Measurements from ENCODE around the gene CLEC19A.

The CLEC19A gene

DNA sequence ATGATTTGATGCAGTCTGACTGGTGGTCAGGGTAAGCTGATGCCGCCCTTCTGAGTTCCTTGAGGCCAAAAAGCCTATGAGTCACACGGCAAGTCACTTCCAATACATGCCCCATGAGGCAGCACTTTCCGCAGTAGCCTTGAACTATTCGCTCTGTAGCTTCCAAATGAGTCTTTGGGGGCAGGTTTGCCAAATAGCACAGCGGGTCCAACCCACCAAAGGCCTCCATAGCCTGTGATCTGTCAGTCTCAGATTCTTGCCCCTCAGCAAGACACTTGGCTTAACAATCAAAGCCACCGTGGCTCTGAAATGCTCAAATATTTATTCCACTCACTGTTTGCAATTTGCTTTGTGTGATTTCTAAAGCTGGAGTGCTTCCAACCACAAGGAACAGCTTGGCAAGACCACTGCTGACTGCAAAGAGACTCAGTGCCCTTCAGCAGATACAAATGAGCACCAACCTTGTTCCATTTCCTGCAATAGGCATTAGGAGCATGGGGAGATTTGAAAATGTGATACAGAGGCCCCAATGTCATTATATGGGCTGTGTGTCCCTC, 45.4 kb downstream of the CLEC19A start:
- TF ChIP-seq, protein P1, sequence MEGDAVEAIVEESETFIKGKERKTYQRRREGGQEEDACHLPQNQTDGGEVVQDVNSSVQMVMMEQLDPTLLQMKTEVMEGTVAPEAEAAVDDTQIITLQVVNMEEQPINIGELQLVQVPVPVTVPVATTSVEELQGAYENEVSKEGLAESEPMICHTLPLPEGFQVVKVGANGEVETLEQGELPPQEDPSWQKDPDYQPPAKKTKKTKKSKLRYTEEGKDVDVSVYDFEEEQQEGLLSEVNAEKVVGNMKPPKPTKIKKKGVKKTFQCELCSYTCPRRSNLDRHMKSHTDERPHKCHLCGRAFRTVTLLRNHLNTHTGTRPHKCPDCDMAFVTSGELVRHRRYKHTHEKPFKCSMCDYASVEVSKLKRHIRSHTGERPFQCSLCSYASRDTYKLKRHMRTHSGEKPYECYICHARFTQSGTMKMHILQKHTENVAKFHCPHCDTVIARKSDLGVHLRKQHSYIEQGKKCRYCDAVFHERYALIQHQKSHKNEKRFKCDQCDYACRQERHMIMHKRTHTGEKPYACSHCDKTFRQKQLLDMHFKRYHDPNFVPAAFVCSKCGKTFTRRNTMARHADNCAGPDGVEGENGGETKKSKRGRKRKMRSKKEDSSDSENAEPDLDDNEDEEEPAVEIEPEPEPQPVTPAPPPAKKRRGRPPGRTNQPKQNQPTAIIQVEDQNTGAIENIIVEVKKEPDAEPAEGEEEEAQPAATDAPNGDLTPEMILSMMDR (IDR thresholded peaks at IDR 0.05; ENCODE audit: low read length, missing control alignments) = no peak
- no peak overlapping the region for H3K4me3 ChIP-seq (replicated peaks; ENCODE audit: low read depth, low read length)
- no peak for DNase-seq (ENCODE audit: low read depth)

DNA sequence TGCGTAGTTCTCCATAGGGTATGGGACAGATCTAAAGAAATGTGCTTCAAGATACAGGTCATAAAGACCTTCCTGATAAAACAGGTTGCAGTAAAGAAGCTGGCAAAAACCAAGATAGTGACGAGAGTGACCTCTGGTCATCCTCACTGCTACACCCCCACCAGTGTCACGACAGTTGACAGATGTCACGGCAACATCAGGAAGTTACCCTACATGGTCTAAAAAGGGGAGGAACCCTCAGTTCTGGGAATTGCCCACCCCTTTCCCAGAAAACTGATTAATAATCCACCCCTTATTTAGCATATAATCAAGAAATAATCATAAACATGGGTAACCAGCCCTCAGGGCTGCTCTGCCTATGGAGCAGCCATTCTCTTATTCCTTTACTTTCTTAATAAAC, 46.3 kb downstream of the CLEC19A start:
- H3K4me3 ChIP-seq (replicated peaks; ENCODE audit: low read depth, low read length) = no peak overlapping the region
- TF ChIP-seq, protein P1 (IDR thresholded peaks at IDR 0.05; ENCODE audit: low read length, missing control alignments) = no peak
- DNase-seq (ENCODE audit: low read depth) = no peak

DNA sequence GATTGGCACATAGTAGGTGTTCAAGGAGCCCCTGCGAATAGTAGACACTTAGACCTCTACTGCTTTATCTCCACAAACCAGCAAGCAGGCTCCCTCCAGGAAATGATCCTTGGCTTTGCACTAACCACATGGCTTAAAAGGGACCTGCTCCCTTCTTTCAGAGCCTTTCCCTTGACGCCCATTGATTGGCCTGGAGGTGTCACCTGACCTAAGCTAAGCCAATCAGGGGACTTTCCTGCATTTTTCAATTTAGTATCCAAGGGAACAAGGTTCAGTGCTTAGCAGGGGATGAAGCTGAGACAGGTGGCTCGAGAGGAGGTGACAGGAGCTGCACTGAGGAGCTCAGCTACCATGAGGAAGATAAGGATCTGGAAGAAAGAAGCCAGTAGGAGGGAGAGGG, 52.8 kb downstream of the CLEC19A start:
- H3K4me3 ChIP-seq (replicated peaks; ENCODE audit: low read depth, low read length) = no peak overlapping the region
- TF ChIP-seq, protein P1 (IDR thresholded peaks at IDR 0.05; ENCODE audit: low read length, missing control alignments) = no peak
- DNase-seq (ENCODE audit: low read depth) = no peak

DNA sequence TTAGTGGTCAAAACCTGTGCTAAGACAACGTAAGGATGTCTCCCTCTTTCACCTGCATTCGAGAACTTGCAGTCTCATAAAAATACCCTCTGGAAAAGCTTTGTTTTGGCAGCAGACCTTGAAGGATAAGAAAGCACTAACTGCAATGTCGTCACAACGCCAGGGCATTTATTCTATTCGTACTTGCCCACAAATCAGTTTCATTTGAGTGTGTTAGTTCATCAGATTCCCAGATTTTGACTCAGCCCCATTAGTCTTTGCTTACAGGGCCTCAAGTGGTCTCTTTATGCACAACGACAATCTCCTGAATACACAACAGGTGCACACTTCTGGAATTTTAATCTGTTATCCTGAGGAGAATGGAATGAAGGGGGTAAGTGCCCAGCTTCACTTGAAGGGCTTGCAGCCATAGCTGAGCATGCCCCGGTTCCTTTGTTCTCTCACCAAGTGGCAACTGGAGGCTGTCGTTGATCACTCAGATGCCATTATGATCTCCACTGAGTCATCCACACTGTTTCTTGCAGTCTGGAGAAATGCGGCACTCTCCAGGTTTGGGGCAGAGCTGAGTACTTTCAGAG, 58.8 kb downstream of the CLEC19A start:
- H3K4me3 ChIP-seq (replicated peaks; ENCODE audit: low read depth, low read length) = no peak overlapping the region
- no peak for DNase-seq (ENCODE audit: low read depth)
- TF ChIP-seq, protein P1 (IDR thresholded peaks at IDR 0.05; ENCODE audit: low read length, missing control alignments) = no peak

DNA sequence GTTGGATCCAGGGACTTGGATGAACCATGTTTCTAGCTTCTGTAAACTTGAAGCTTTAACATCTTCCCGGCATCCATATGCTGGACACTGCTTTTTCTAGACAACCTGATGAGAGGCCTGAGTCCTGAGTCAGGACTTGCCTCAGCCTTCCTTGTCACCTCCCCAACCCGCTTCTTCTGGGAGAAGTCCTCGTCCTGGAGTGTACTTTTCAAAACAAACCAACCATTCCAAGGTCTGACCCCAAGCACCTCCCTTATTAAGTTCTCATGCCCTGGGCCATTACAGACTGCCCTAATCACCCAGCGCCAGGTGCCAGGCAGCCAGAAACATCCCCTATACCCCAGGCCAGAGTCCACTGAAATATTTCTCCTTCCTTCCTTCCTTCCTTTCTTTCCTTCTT, 59.4 kb downstream of the CLEC19A start:
- TF ChIP-seq, protein P1 (IDR thresholded peaks at IDR 0.05; ENCODE audit: low read length, missing control alignments) = no peak
- no peak for DNase-seq (ENCODE audit: low read depth)
- no peak overlapping the region for H3K4me3 ChIP-seq (replicated peaks; ENCODE audit: low read depth, low read length)

DNA sequence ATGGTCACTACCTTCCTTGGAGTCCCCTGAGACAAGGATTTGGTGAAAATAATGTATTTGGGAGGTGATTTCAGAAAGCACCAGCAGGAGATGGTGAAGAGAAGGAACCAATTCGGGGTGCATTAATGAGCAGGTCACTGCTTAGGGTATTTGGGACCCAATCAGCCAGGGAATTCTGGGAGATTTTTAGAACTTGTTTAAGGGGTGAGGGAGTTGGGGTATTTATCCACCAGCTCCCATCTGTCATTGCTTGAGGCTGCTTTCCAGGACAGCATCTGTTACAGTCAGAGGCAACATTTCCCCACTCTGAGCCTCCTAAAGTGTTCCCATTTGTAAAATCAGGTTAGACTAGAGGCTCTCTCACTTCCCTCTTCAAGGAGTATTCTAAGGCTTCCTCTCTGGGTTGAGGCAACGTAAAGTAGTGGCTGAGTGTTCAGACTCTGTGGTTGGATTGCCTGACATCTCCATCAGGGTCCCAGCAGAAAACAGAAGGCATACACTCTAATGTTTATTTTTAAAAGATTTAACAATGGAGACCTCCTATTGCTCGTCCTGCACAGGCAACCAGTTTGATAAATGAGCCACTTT, 60.9 kb downstream of the CLEC19A start:
- TF ChIP-seq, protein P1 (IDR thresholded peaks at IDR 0.05; ENCODE audit: low read length, missing control alignments) = no peak
- no peak for DNase-seq (ENCODE audit: low read depth)
- no peak overlapping the region for H3K4me3 ChIP-seq (replicated peaks; ENCODE audit: low read depth, low read length)

DNA sequence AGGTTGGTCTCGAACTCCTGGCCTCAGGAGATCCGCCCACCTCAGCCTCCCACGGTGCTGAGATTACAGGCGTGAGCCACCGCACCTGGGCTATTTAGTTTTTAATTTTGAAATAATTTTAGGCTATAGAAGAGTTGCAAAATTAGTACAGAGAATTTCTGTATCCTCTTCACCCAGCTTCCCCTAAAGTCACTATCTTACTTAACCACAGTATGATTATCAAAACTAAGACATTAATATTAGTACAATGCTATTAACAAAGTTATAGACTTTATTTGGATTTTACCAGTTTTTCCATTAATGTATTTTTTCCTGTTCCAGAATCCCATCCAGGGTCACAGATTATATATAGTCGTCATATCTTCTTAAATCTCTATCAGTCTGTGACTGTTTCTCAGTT, 62.6 kb downstream of the CLEC19A start:
- H3K4me3 ChIP-seq (replicated peaks; ENCODE audit: low read depth, low read length) = no peak overlapping the region
- DNase-seq (ENCODE audit: low read depth) = no peak
- TF ChIP-seq, protein P1 (IDR thresholded peaks at IDR 0.05; ENCODE audit: low read length, missing control alignments) = no peak

Measured in fibroblast of pulmonary artery (primary cell).